PFSK-1 (cell line): ENCODE results near the gene GARIN5A.

ENCODE experiments used
- FOXP2 ChIP-seq: optimal IDR thresholded peaks from 2 replicates; pipeline ENCODE3; 2011; ENCODE audit warnings: borderline replicate concordance, control low read depth, inconsistent platforms; ENCODE audit not compliant: insufficient read depth; ENCODE audit errors: extremely low read length, extremely low read depth
- POLR2AphosphoS5 ChIP-seq: IDR thresholded peaks from 2 replicates; pipeline ENCODE4 v1.6.1; 2012; ENCODE audit warnings: low read depth, mild to moderate bottlenecking, control low read depth, low read length, moderate library complexity
- REST ChIP-seq, 2 experiments: IDR thresholded peaks; 2 replicates each; pipeline versions ENCODE4 v1.6.1 to v1.8.0; 2011 to 2012; ENCODE audit warnings: low read depth in 2 of 2, low read length in 2 of 2, control low read depth in 1 of 2, inconsistent platforms in 1 of 2, mild to moderate bottlenecking in 1 of 2, moderate library complexity in 1 of 2; ENCODE audit not compliant: insufficient read depth in 1 of 2
- SIN3A ChIP-seq: IDR thresholded peaks from 2 replicates; pipeline ENCODE4 v1.6.1; 2012; ENCODE audit warnings: mild to moderate bottlenecking, low read length, moderate library complexity, borderline replicate concordance; ENCODE audit not compliant: insufficient read depth
- TAF1 ChIP-seq: IDR thresholded peaks from 2 replicates; pipeline ENCODE4 v1.6.1; 2012; ENCODE audit warnings: low read length, control low read depth, borderline replicate concordance; ENCODE audit not compliant: insufficient read depth

Gene GARIN5A

GRCh38 chr19:50485284-50485955 is 8.8 kb upstream of the GARIN5A start:
- TF ChIP-seq SIN3A (no peak), FOXP2 (no peak), POLR2AphosphoS5 (no peak), REST (IDR thresholded peaks at IDR 0.05; ENCODE audit: insufficient read depth in 1 of 2, low read depth in 2 of 2, low read length in 2 of 2) (no peak), TAF1 (no peak)

GRCh38 chr19:50482916-50483315 is 6.3 kb upstream of the GARIN5A start:
- TF ChIP-seq SIN3A (no peak), REST (IDR thresholded peaks at IDR 0.05; ENCODE audit: insufficient read depth in 1 of 2, low read depth in 2 of 2, low read length in 2 of 2) (no peak), POLR2AphosphoS5 (no peak), FOXP2 (no peak), TAF1 (no peak)

DNA sequence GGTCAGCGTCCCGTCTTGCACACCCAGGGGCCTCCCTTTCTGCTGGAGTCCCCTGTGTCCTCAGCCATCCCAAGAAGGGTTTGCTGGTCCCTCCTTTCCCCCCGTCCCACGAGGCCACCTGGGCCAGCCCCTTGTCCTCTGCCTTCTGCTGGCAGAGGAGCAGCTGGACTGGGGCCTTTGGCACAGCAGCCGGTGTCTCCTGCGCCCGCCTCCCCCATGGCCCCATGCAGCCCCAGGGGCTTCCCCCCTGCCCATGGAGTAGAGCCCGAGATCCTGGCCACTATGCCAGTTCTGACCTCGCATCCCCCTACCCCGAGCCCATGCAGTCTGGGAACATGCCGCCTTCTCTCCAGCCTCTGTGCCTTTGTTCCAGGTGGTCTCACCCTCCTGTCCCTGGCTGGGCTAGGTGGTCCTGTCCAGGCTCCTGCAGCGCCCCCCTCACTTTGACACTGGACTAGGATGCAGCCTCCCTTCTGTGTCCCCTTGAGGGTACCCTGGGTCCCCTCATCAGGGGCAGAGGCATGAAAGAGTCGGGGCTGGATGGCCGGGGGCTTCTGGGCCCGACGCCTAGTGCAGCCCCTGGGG is 5.7 kb upstream of the GARIN5A start:
- TF ChIP-seq POLR2AphosphoS5 (no peak), REST (IDR thresholded peaks at IDR 0.05; ENCODE audit: insufficient read depth in 1 of 2, low read depth in 2 of 2, low read length in 2 of 2) (no peak), FOXP2 (no peak), SIN3A (no peak), TAF1 (no peak)

DNA sequence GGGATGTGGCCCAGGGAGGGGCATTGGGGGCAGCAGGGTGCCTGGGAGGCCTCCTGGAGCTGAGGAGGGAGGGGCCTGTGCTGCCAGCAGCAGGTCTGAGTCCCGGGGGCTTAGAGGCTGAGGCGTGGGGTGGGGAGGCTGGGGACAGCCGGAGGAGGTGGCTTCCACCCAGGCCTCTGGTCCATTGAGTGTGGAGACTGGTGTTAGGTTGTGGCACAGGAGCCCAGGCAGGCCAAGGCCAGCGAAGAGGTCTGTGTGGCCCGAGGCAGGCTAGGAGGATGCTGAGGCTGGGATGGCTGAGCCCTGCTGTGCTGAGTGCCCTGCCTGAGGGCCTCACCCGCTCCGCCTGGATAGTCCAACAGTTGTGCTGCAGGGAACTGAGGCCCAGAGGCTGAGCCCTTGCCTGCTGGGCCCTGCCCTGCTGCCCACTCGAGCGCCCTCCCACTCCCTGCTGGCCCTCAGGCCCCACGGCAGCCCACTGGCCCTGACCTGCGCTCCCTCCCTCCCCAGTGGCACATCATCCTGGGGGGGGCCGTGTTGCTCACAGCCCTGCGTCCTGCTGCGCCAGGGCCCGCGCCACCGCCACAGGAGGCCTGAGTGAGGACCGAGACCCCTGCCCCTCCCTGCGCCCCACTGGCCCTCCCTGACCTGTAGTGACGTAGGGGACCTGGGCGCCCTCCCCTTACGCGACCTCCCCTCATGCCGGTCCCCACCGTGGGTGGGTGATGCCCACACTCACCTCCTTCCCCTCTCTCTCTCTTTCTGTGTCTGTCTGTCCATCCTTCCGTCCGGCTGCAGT is 4.9 kb upstream of the GARIN5A start:
- TF ChIP-seq FOXP2 (no peak), POLR2AphosphoS5 (no peak), SIN3A (no peak)

DNA sequence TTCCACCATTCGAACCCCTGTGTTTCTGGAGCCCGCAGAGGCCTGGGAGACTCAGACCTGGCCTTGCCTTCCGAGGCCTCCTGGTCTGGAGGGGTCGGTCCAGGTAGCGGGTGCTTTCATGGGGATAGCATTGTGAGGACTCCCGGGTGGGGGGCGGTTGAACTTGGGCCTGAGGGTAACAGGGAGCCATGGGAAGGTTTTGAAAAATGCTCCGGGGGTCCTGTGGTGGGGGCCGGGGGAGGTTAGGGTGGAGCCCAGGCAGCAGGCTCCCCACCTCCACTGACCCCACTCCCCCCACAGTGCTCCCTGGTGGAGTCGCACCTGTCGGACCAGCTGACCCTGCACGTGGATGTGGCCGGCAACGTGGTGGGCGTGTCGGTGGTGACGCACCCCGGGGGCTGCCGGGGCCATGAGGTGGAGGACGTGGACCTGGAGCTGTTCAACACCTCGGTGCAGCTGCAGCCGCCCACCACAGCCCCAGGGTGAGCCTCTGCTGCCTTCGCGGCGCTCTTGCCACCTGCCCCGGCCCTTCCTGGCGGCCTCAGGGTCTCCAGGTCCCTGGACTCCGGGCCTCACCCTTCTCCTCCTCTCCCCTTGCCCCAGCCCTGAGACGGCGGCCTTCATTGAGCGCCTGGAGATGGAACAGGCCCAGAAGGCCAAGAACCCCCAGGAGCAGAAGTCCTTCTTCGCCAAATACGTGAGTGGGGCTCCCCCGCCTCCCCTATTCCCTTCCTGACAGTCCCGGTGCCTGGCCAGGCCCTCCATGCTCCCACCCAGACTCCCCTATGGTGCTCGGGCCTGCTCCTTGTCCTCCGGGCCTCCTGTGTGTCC is 3.8 kb upstream of the GARIN5A start:
- TF ChIP-seq REST (IDR thresholded peaks at IDR 0.05; ENCODE audit: insufficient read depth in 1 of 2, low read depth in 2 of 2, low read length in 2 of 2) = no peak
- TF ChIP-seq SIN3A = no peak
- no peak for TF ChIP-seq POLR2AphosphoS5
- TF ChIP-seq TAF1 = no peak
- TF ChIP-seq FOXP2 = no peak
